Cortex of kidney (tissue), 1 donor: ENCODE results near the gene PLXNA4.

ENCODE experiments used
- DNase-seq: peaks from one replicate; lab custom pipeline; 2025; lab: John Stamatoyannopoulos, UW

The PLXNA4 gene

GRCh38 chr7:132436121-132436520 lies 140.1 kb downstream of the PLXNA4 start:
- DNase-seq, result no peak

GRCh38 chr7:132435016-132435990 lies 141.0 kb downstream of the PLXNA4 start:
- no peak for DNase-seq

DNA sequence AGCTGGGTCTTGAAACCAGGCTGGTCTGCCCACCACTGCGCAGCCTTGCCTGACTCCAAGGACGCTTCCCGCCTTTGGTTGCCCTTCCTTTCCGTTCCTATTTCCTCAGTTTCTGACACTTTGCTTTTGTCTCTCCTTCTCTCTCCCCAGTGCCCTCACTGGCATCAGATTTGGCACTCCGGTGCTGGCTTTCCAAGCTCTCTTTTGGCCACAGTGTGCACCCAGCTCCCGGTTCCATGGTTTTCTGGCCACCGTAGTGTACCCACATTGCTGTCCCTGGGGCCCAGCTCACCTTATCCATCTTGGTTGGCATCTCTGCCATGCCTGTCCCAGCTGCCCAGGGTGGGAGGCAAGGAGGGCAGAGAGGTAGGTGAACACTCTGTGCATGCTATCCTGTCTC lies 142.2 kb downstream of the PLXNA4 start:
- DNase-seq, result no peak

DNA sequence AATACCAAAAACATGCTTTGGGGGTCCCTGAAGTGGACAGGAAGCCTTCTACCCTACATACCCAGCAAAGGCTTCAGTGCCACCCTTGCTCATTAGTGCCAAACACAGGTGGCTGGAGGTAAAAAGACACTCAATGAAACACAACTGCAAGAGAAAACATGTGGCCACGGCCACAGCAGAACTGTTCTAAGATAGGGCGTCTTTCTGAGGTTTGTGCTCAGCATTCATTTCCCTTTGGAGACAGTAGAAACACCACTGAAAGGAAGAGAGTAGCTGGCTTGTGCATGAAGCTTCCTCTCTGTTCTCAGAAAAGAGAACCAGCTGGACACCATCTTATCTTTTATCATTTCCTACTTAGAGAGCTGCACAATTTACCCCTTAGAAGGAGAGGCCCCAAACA lies 143.0 kb downstream of the PLXNA4 start:
- DNase-seq, result no peak

- no peak for DNase-seq
Observed at GRCh38 chr7:132430861-132431822, 145.1 kb downstream of the PLXNA4 start.

DNA sequence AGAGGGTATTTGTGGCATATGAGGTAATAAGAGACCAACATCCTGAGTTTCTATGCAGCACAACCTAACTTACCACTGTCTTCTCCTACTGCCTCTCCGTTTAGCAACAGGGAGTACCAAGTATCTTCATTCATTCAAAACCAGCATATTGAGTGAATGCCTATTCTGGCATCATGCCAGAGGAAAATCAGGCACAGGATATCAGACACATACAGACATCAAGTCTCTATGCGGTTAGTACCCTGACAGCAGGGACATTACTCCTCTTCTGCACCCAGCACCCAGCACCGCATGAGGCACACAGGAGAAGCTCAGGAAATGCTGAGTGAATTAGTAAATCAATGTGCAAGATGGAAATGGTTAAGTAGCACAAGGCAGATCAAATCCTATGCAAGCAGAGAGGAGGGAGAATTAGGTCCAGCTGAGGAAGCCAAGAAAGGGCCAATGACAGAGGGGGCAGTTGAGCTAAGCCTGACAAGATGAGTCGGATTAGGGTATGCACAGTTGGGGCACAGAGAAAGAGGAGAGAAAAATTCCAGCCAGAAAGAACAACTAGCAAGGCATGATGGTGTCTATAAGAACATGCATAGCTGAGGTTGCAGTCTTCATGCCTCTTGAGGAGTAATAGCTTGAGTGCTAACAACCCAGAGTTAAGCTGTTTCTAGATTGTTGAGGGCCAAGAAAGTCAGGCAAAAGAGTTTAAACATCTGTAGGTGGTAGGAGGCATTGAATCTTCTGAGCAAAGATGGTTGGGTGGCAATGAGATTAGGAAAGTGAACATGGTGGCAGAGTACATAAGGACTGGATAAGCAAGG lies 146.0 kb downstream of the PLXNA4 start:
- no peak for DNase-seq

DNA sequence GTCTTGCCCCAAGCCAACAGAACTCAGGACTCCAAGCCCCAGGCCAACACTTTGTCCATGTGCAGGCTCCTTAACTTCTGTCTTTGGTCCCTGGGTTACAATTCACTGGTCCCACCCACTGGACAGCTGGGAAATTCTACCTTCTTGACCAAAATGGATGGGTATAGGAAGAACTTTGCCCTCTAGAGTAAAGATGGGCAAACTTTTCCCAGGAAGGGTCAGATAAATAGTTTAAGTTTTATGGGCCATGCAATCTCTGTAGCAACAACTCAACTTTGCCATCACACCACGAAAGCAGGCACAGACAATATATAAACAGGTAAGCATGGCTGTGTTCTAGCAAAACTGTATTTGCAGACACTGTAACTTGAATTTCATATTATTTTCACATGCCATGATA lies 147.1 kb downstream of the PLXNA4 start:
- no peak for DNase-seq

GRCh38 chr7:132428247-132428919 lies 147.9 kb downstream of the PLXNA4 start:
- DNase-seq, result no peak

- no peak for DNase-seq
Observed at GRCh38 chr7:132425942-132426341, 150.3 kb downstream of the PLXNA4 start.

- no peak for DNase-seq
Observed at GRCh38 chr7:132424821-132425724, 151.2 kb downstream of the PLXNA4 start.

DNA sequence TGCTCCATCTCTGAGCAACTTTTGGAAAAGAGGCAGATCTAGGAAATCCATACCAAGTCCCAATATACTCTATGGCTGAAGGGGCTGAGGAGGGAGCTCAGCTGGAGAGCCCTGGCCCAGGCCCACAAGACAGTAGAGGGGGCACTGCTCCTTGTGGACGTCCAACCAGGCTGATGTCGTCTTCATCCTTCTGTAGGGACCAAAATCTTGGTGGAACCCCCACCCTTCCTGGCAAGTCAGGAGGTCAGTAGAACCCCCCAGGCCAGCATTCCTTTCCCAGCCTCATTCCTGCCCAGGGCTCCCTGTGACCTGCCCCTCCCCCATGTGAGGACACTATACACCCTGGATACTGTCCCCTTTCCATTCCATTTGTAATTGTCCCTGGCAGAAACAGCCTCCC lies 152.0 kb downstream of the PLXNA4 start:
- DNase-seq, result no peak

GRCh38 chr7:132423594-132424200 lies 152.6 kb downstream of the PLXNA4 start:
- DNase-seq, result no peak

DNA sequence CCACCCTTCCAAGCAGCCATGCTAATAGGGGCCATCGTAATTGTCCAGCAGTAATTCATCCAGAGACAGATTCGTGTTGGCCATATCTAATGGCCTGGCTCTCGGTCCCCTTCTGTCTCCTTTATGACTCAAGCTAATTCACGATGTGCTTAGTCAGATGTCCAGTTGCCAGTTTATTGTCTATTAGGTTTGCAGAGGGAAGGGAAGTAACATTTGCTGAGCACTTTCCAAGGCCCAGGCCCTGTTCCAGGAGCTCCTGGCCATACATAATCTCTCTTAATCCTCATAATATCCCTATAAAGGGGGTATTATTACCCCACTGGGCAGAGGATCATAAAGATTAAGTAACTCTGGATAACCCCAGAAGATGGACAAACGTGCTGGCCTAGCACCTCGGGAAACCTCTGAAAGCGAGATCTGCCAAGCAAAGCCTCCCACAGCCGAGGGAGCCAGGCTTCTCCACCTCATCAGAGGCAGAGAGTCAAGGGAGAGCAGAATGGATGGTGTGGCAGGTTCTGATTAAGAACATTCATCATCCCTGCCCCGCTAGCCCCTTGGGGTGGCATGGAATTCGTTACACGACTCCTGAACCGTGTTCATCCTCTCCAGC lies 153.7 kb downstream of the PLXNA4 start:
- no peak for DNase-seq

- DNase-seq, result no peak
Observed at GRCh38 chr7:132420527-132420926, 155.7 kb downstream of the PLXNA4 start.

- DNase-seq, result no peak
Observed at GRCh38 chr7:132419542-132419941, 156.7 kb downstream of the PLXNA4 start.

- no peak for DNase-seq
Observed at GRCh38 chr7:132418840-132419239, 157.4 kb downstream of the PLXNA4 start.

GRCh38 chr7:132417103-132417906 lies 159.0 kb downstream of the PLXNA4 start:
- DNase-seq, result no peak

GRCh38 chr7:132416395-132416794 lies 159.9 kb downstream of the PLXNA4 start:
- no peak for DNase-seq
